Measurements from ENCODE around the gene SPHK1. TPM values are rescaled to one million over a fixed set of nuclear protein-coding genes. Genes with fewer than 3 reads are reported as not detected.
A peak's percentile ranks its signal among the peaks of the same experiment; 100 is the strongest.
"Not testable (repeated sequence)": the region's sequence is repeated elsewhere in the genome, so short reads cannot be mapped to it uniquely, and the experiment has no call there.

The SPHK1 gene
- total RNA-seq, 1 donor from 2014 or later = 26.8 TPM

DNA sequence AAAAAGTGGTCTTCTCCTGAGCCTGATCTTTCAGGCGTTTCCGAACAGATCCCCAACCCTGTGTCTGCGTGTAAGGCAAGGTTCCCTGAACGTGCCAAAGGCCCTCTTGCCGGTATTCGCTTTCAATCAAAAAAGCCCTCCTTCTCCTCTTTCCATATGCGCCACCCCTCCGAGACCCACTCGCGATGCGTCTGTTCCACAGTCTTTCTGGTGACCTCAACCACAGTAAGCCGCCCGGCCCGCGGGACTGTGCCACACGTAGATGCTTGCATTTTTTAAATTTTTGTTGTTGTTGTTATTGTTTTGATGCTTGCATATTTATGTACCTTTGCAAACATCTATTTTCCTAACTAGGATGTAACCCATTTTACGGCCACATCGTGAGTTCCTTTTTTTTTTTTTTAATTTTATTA, 30.1 kb upstream of the SPHK1 start:
- Mint-ChIP-seq H3K4me1 (peaks cover 25% of the 10 kb centered on the region), H3K27me3 (peaks cover 3% of the 10 kb centered on the region)
- intact Hi-C loops (cut with micrococcal nuclease) = loop anchor here (5.0 kb wide), 1 partner anchor 282 kb away; the partner anchor contains the start of genes GALR2 and SRP68

DNA sequence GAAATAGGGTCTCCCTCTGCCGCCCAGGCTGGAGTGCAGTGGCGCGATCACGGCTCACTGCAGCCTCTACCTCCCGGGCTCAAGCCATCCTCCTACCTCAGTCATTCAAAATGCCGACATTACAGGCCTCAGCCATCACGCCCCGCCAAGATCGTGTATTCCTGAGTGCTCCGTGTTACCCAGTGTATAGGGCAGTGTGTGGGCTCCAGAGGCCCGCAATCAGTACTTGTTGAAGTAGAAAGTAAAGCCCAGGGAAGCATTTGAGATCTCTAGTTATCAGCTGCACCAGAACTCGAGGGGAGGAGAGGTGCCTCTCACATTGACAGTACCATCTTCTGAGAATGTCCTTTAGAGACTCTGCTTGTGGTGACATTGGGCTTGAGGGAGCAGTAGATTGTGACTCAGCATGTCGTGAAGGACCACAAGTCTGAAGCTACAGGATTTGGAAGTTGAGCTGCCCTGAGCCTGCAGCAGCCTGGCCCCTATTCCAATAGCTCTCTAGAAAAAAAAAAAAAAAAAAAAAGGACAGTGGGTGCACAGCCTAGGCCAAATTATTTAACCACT, 29.6 kb upstream of the SPHK1 start:
- intact Hi-C loops (cut with micrococcal nuclease) = loop anchor here (5.0 kb wide), 1 partner anchor 283 kb away; the partner anchor contains the start of genes GALR2 and SRP68
- Mint-ChIP-seq H3K36me3 (ENCODE audit: low read depth) (peaks cover 3% of the 10 kb centered on the region), H3K9me3 (no peaks in the 10 kb centered on the region), H3K27ac (peak overlapping the region; percentile 60), H3K27me3 (peaks cover 3% of the 10 kb centered on the region), H3K4me3 (peak overlapping the region; percentile 92), H3K4me1 (peaks cover 25% of the 10 kb centered on the region)
- DNase-seq = peak; percentile 64

More for the DNA sequence above, 30.1 kb upstream of the SPHK1 start:
- no peak for DNase-seq
- Mint-ChIP-seq H3K36me3 (ENCODE audit: low read depth) (peaks cover 3% of the 10 kb centered on the region), H3K4me3 (peak overlapping the region; percentile 92), H3K9me3 (no peaks in the 10 kb centered on the region), H3K27ac (peak overlapping the region; percentile 99)

DNA sequence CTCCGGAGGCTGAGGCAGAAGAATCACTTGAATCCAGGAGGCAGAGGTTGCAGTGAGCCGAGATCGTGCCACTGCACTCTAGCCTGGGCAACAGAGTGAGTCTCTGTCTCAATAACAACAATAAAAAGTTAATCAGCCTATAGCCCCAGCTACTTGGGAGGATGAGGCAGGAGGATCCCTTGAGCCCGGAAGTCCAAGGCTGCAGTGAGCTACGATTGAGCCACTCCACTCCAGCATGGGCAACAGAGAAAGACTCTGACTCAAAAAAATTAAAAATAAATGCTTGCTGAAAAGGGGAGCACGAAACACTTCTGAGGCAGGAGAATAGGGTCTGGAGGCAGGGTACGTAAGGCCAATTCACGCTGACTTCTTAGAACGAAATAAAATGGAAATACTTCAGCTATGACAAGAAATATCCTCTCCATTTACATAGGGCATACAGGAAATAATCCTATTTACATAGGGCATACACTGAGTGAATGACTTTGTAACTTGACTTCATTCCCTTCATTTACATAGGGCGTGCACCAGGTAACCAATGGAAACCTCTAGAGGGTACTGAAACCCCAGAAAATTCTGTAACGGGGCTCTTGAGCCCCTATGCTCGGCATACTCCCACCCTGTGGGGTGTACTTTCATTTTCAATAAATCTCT, 27.5 kb upstream of the SPHK1 start:
- Mint-ChIP-seq H3K36me3 (ENCODE audit: low read depth) (no peaks in the 10 kb centered on the region), H3K4me1 (peaks cover 20% of the 10 kb centered on the region), H3K4me3 (no peak overlapping the region), H3K27ac (no peak overlapping the region), H3K27me3 (peaks cover 3% of the 10 kb centered on the region), H3K9me3 (no peaks in the 10 kb centered on the region)
- intact Hi-C loops (cut with micrococcal nuclease) = no loop called here
- DNase-seq = no peak

DNA sequence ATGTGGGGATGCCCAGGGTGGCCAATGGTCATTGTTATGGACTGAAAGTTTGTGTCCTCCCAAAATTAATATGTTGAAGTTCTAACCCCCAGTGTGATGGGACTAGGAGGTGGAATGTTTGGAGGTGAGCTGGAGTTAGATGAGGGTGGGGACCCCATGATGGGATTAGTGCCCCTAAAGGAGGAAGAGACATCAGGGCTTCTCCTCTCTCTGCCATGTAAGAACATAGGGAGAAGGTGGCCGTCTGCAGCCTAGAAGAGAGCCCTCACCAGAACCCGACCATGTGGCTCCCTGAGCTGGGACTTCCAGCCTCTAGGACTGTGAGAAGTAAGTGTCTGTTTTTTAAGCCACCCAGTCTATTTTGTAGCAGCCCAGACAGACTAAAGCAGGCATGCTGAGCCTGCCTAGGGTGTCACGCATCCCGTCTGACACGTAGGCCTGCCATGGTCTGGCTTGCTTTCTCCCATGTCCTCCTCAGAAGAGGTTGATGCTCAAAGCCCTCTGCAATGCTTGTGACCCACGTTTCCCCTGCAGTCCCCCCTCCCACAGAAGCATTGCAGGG, 26.7 kb upstream of the SPHK1 start:
- H3K27ac Mint-ChIP-seq = no peak overlapping the region

DNA sequence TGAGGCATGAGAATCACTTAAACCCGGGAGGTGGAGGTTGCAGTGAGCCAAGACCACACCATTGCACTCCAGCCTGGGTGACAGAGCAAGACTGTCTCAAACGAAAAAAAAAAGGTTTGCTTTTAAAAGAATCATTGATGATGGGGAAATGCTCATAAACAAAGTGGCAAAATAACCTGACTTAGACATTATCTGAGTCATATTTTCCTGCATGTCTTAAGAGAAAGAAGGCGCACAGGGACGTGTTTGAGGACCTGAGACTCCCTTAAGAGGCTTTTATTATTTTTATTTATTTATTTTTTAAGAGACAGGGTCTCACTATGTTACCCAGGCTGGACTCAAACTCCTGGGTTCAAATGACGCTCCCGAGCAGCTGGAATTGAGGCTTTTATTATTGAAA, 25.0 kb upstream of the SPHK1 start:
- Mint-ChIP-seq H3K9me3 (no peaks in the 10 kb centered on the region), H3K4me1 (peaks cover 10% of the 10 kb centered on the region), H3K27me3 (peaks cover 3% of the 10 kb centered on the region), H3K36me3 (ENCODE audit: low read depth) (no peaks in the 10 kb centered on the region), H3K4me3 (no peak overlapping the region), H3K27ac (no peak overlapping the region)
- intact Hi-C loops (cut with micrococcal nuclease) = no loop called here
- DNase-seq = no peak

More for the DNA sequence above, 26.7 kb upstream of the SPHK1 start:
- H3K9me3 Mint-ChIP-seq = no peaks in the 10 kb centered on the region
- H3K27me3 Mint-ChIP-seq = peaks cover 3% of the 10 kb centered on the region
- intact Hi-C loops (cut with micrococcal nuclease) = no loop called here
- no peak for DNase-seq
- H3K4me1 Mint-ChIP-seq = peaks cover 16% of the 10 kb centered on the region
- no peak overlapping the region for H3K4me3 Mint-ChIP-seq
- H3K36me3 Mint-ChIP-seq (ENCODE audit: low read depth) = no peaks in the 10 kb centered on the region

DNA sequence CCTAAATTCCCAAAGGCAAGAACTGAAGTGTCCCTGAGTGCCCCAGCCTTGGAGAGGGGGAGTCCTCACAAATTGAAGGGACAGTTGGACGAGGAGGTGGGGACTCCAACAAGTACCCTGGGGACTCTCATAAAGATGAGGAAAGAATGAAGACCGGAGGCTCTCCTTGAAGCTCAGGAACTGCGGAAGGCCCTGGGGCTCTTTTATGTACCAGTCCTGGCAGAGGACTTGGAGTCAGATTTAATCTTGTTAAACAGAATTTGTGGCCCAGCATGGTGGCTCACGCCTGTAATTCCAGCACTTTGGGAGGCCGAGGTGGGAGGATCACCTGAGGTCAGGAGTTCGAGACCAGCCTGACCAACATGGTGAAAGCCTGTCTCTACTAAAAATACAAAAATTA, 24.6 kb upstream of the SPHK1 start:
- H3K9me3 Mint-ChIP-seq; H3K36me3 Mint-ChIP-seq (ENCODE audit: low read depth); H3K27ac Mint-ChIP-seq; DNase-seq; H3K4me3 Mint-ChIP-seq; H3K4me1 Mint-ChIP-seq; intact Hi-C loops (cut with micrococcal nuclease); H3K27me3 Mint-ChIP-seq: not testable (repeated sequence)

DNA sequence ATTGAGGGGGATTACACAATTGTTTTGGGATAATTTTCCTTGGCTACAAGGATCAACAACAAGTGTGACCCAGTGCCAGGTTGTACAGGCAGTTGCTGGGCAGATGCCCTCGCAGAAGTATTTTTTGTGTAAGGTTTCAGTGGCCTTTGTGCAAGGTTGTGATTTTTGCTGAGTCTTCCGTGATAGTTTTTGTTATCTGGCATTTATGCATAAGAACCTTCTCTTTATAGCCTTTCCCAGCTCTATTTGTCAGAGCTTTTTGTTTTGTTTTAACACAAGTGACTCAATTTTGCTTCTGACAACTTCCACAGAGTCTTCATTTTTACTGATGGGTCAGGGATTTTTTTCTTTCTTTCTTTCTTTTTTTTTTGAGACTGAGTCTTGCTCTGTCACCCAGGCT, 23.9 kb upstream of the SPHK1 start:
- intact Hi-C loops (cut with micrococcal nuclease) = no loop called here
- no peak overlapping the region for H3K27ac Mint-ChIP-seq

DNA sequence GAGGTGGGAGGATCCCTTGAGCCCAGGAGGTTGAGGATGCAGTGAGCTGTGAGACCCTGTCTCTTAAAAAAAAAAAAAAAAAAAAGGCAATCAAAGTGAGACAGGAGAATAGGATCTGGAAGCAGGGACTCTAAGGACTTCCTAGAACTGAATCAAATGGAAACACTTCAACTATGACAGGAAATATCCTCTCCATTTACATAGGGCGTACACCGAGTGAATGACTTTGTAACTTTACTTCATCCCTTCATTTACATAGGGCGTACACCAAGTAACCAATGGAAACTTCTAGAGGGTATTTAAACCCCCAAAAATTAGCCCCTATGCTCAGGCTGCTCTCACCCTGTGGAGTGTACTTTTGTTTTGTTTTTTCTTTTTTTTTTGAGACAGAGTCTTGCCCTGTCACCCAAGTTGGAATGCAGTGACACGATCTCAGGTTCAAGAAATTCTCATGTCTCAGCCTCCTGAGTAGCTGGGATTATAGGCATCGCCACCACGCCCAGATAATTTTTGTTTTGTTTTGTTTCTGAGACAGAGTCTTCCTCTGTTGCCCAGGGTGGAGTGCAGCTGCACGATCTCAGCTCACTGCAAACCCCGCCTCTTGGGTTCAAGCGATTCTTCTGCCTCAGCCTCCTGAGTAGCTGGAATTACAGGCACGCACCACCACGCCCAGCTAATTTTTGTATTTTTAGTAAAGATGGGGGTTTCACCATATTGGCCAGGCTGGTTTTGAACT, 21.1 kb upstream of the SPHK1 start:
- no peaks in the 10 kb centered on the region for H3K9me3 Mint-ChIP-seq
- H3K4me3 Mint-ChIP-seq = no peak overlapping the region
- peaks cover 2% of the 10 kb centered on the region for H3K4me1 Mint-ChIP-seq
- no peak for DNase-seq
- no peak overlapping the region for H3K27ac Mint-ChIP-seq
- H3K36me3 Mint-ChIP-seq (ENCODE audit: low read depth) = no peaks in the 10 kb centered on the region
- intact Hi-C loops (cut with micrococcal nuclease) = no loop called here
- H3K27me3 Mint-ChIP-seq = no peaks in the 10 kb centered on the region

More for the DNA sequence above, 23.9 kb upstream of the SPHK1 start:
- Mint-ChIP-seq H3K27me3 (peaks cover 3% of the 10 kb centered on the region), H3K4me1 (peaks cover 6% of the 10 kb centered on the region), H3K4me3 (no peak overlapping the region), H3K9me3 (no peaks in the 10 kb centered on the region), H3K36me3 (ENCODE audit: low read depth) (no peaks in the 10 kb centered on the region)
- DNase-seq = no peak

DNA sequence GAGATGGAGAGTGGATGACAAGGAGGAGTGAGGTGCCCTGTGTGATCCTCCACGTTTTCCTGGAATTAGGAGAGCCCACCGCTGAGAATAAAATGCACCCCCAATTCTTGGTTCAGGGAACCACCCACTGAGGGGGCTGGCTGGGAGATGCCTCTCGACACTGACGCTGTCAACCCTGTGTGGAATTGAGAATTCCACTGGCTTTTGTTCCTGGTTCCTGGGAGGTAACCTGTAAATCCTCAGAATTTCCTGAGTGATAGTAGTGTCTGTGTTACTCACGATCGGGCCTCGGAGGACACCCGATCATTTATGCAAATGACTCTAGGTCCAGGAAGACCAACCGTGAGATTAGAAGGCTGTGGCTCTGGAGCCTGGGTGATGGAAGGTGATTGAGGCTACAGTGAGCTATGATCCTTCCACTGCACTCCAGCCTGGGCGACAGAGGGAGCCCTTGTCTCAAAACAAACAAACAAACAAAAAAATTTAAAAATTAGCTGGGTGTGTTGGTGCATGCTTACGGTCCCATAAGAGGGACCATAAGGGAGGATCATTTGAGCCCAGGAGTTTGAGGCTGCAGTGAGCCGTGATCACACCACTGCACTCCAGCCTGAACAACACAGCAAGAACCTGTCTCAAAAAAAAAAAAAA, 19.0 kb upstream of the SPHK1 start:
- Mint-ChIP-seq H3K4me3 (no peak overlapping the region), H3K27ac (no peak overlapping the region), H3K36me3 (ENCODE audit: low read depth) (no peaks in the 10 kb centered on the region), H3K9me3 (no peaks in the 10 kb centered on the region), H3K27me3 (peaks cover 1% of the 10 kb centered on the region), H3K4me1 (peaks cover 2% of the 10 kb centered on the region)
- intact Hi-C loops (cut with micrococcal nuclease) = no loop called here
- no peak for DNase-seq

DNA sequence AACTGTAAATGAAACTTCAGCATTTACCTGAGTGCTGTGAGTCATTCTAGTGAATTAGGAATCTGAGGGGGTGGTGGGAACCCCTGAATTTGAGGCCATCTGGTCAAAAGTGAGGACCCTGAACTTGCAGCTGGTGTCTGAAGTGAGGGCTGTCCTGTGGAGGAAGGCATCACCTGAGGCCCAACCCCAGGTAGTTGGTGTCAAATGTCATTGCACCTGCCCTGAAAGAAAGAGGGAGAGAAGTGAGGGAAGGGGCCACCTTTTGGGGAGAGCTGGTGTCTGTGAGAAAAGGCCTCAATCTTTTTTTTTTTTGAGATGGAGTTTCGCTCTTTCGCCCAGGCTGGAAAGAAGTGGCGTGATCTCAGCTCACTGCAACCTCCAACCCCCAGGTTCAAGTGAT, 18.2 kb upstream of the SPHK1 start:
- Mint-ChIP-seq H3K4me1 (peaks cover 2% of the 10 kb centered on the region), H3K27ac (no peak overlapping the region), H3K9me3 (no peaks in the 10 kb centered on the region), H3K27me3 (peaks cover 1% of the 10 kb centered on the region), H3K36me3 (ENCODE audit: low read depth) (no peaks in the 10 kb centered on the region), H3K4me3 (no peak overlapping the region)
- intact Hi-C loops (cut with micrococcal nuclease) = no loop called here
- no peak for DNase-seq

DNA sequence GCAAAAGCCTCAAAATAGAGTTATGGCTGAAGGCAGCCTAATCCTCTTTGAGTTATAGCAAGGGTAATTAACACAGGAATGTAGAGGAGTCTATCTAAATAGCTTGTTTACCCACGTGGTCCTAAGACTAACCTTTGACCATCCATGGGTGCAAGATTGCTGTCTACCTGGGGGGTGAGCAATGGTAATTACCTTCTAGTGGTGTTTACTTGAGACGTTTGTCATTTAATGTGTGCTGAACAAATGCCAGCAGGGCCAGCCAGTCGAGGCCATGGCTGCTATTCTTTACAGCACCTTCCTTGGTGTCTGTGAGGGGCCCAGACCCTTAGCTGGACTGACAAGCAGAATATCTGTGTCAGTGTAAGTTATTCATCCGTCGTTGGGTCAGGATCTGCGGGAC, 16.8 kb upstream of the SPHK1 start:
- H3K4me3 Mint-ChIP-seq = no peak overlapping the region
- no peaks in the 10 kb centered on the region for H3K36me3 Mint-ChIP-seq (ENCODE audit: low read depth)
- DNase-seq = no peak
- no peak overlapping the region for H3K27ac Mint-ChIP-seq
- no peaks in the 10 kb centered on the region for H3K9me3 Mint-ChIP-seq
- H3K4me1 Mint-ChIP-seq = peaks cover 2% of the 10 kb centered on the region
- intact Hi-C loops (cut with micrococcal nuclease) = no loop called here
- H3K27me3 Mint-ChIP-seq = peaks cover 1% of the 10 kb centered on the region

DNA sequence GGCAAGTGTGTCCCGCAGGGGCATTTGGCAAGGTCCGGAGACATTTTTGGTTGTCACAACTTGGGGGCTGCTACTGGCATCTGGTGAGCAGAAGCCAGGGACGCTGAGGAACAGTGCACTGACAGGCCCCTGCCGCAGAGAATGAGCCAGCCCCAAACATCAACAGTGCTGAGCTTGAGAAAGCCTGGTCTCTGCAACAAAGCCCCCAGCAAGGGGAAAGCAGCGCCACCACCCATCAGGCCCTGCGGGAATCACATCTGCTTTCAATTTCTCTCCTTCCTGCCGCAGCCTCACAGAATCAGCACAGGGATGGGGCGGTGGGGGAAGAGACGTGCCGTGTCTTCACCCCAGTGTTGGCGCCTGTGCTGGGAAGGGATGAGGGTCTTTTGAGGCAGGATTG, 15.9 kb upstream of the SPHK1 start:
- H3K27me3 Mint-ChIP-seq = peaks cover 1% of the 10 kb centered on the region
- no peak overlapping the region for H3K27ac Mint-ChIP-seq
- no peak overlapping the region for H3K4me3 Mint-ChIP-seq
- H3K36me3 Mint-ChIP-seq (ENCODE audit: low read depth) = no peaks in the 10 kb centered on the region
- no peaks in the 10 kb centered on the region for H3K9me3 Mint-ChIP-seq
- peaks cover 2% of the 10 kb centered on the region for H3K4me1 Mint-ChIP-seq
- no peak for DNase-seq
- intact Hi-C loops (cut with micrococcal nuclease) = no loop called here

DNA sequence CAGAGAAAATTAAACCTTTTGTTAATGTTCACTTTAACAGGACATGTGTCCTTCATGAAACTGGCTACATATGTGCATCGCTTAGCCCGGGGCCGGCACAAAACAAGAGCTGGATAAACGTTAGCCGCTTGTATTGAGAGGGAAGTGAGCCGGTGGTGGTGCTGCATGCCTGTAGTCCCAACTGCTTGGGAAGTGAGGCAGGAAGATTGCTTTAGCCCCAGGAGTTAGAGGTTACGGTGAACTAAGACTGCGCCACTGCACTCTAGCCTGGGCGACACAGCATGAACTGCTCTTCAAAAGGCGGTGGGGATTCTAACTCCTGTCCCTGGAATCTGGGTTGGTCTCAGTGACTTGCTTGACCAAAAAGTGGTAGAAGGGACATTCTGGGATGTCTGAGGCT, 15.0 kb upstream of the SPHK1 start:
- H3K36me3 Mint-ChIP-seq (ENCODE audit: low read depth) = no peaks in the 10 kb centered on the region
- no peak overlapping the region for H3K27ac Mint-ChIP-seq
- H3K9me3 Mint-ChIP-seq = no peaks in the 10 kb centered on the region
- no peak overlapping the region for H3K4me3 Mint-ChIP-seq
- DNase-seq = no peak
- intact Hi-C loops (cut with micrococcal nuclease) = no loop called here
- H3K4me1 Mint-ChIP-seq = peaks cover 2% of the 10 kb centered on the region
- peaks cover 1% of the 10 kb centered on the region for H3K27me3 Mint-ChIP-seq

DNA sequence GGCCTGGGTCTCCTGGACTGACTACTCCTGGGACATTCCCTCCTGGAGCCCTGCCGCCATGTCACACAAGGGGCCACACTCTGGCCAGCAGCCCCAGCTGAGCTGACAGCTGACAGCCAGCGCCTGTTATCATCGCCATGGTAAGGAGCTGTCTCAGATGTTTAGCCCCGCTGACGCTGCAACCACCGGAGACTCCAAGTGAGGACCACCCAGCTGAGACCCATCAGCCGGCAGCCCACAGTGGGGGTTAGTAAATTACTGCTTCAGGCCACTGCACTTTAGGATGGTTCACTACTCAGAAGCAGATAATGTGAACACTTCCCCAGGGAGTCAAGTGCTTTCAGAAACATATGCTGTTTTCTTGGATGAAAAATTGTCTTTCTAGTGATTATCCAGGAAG, 14.6 kb upstream of the SPHK1 start:
- peaks cover 1% of the 10 kb centered on the region for H3K27me3 Mint-ChIP-seq
- H3K27ac Mint-ChIP-seq = no peak overlapping the region
- peaks cover 2% of the 10 kb centered on the region for H3K4me1 Mint-ChIP-seq
- H3K4me3 Mint-ChIP-seq = no peak overlapping the region
- H3K9me3 Mint-ChIP-seq = no peaks in the 10 kb centered on the region
- H3K36me3 Mint-ChIP-seq (ENCODE audit: low read depth) = no peaks in the 10 kb centered on the region
- intact Hi-C loops (cut with micrococcal nuclease) = no loop called here
- DNase-seq = no peak

Data from activated CD4-positive, alpha-beta T cell treated with anti-CD3 and anti-CD28 coated beads, Interleukin-2, amount 10 ng/mL, durations not matched to agents 24 days and 14 days (primary cell).